H9 (cell line): ENCODE results near the gene RNF13. TPM values are rescaled to one million over a fixed set of nuclear protein-coding genes. Genes with fewer than 3 reads are reported as not detected.
A peak's percentile ranks its signal among the peaks of the same experiment; 100 is the strongest.

Source experiments
- DNase-seq: peaks from one replicate; pipeline ENCODE4 v3.0.0-alpha.2; 2017
- H2AFZ ChIP-seq: one replicate; pipeline ENCODE4 v1.6.1; 2013; ENCODE audit warnings: mild to moderate bottlenecking, low read length, control low read depth, moderate library complexity
- H2AK5ac ChIP-seq: 2 replicates; pipeline ENCODE4 v1.6.1; 2013; ENCODE audit warnings: low read length, control low read depth, mixed read lengths; ENCODE audit not compliant: insufficient read length
- H2BK120ac ChIP-seq: one replicate; pipeline ENCODE4 v1.6.1; 2013; ENCODE audit warnings: low read depth, mild to moderate bottlenecking, low read length, control low read depth, inconsistent platforms; ENCODE audit not compliant: poor library complexity, severe bottlenecking
- H2BK12ac ChIP-seq: 2 replicates; pipeline ENCODE4 v1.6.1; 2013; ENCODE audit warnings: low read length, control low read depth, mixed read lengths, low read depth; ENCODE audit not compliant: insufficient read length
- H2BK15ac ChIP-seq: 2 replicates; pipeline ENCODE4 v1.6.1; 2013; ENCODE audit warnings: low read depth, low read length, control low read depth
- H2BK20ac ChIP-seq: one replicate; pipeline ENCODE4 v1.6.1; 2013; ENCODE audit warnings: low read depth, mild to moderate bottlenecking, low read length, control low read depth, inconsistent platforms; ENCODE audit not compliant: poor library complexity, severe bottlenecking
- H2BK5ac ChIP-seq: 2 replicates; pipeline ENCODE4 v1.6.1; 2013; ENCODE audit warnings: low read length, control low read depth, mixed read lengths; ENCODE audit not compliant: insufficient read length
- H3K14ac ChIP-seq: 2 replicates; pipeline ENCODE4 v1.6.1; 2013; ENCODE audit warnings: low read length, control low read depth; ENCODE audit not compliant: insufficient read depth
- H3K18ac ChIP-seq: 2 replicates; pipeline ENCODE4 v1.6.1; 2013; ENCODE audit warnings: low read depth, mild to moderate bottlenecking, mixed read lengths, low read length, control low read depth; ENCODE audit not compliant: insufficient read length
- H3K23ac ChIP-seq: 2 replicates; pipeline ENCODE4 v1.6.1; 2013; ENCODE audit warnings: low read length, control low read depth, mixed read lengths, low read depth; ENCODE audit not compliant: insufficient read length
- H3K23me2 ChIP-seq: 2 replicates; pipeline ENCODE4 v1.6.1; 2013; ENCODE audit warnings: low read depth, mild to moderate bottlenecking, mixed read lengths, low read length, control low read depth; ENCODE audit not compliant: insufficient read length, poor library complexity, severe bottlenecking
- H3K27ac ChIP-seq: 2 replicates; pipeline ENCODE4 v1.5.1; 2013; ENCODE audit warnings: low read length, control low read depth, mixed read lengths, low read depth; ENCODE audit not compliant: insufficient read length
- H3K27me3 ChIP-seq: 2 replicates; pipeline ENCODE4 v1.6.1; 2013; ENCODE audit warnings: low read length, control low read depth, inconsistent platforms; ENCODE audit not compliant: insufficient read depth
- H3K4ac ChIP-seq: 2 replicates; pipeline ENCODE4 v1.6.1; 2013; ENCODE audit warnings: low read depth, mild to moderate bottlenecking, control low read depth, inconsistent platforms, low read length, moderate library complexity
- H3K4me1 ChIP-seq: 2 replicates; pipeline ENCODE4 v1.6.1; 2013; ENCODE audit warnings: low read length, control low read depth, inconsistent platforms; ENCODE audit not compliant: insufficient read depth
- H3K4me2 ChIP-seq: 2 replicates; pipeline ENCODE4 v1.6.1; 2013; ENCODE audit warnings: low read length, control low read depth, mixed read lengths; ENCODE audit not compliant: insufficient read length, insufficient read depth
- H3K56ac ChIP-seq: 2 replicates; pipeline ENCODE4 v1.6.1; 2013; ENCODE audit warnings: low read depth, mild to moderate bottlenecking, mixed read lengths, low read length, control low read depth; ENCODE audit not compliant: insufficient read length
- H3K79me1 ChIP-seq: 2 replicates; pipeline ENCODE4 v1.6.1; 2013; ENCODE audit warnings: low read depth, mild to moderate bottlenecking, moderate library complexity, low read length, control low read depth, inconsistent platforms; ENCODE audit not compliant: insufficient read depth, poor library complexity, severe bottlenecking
- H3K79me2 ChIP-seq: 2 replicates; pipeline ENCODE4 v1.6.1; 2013; ENCODE audit warnings: low read length, control low read depth, inconsistent platforms; ENCODE audit not compliant: insufficient read depth
- H3K9ac ChIP-seq: 2 replicates; pipeline ENCODE4 v1.6.1; 2013; ENCODE audit warnings: low read length, control low read depth, mixed read lengths; ENCODE audit not compliant: insufficient read length; ENCODE audit errors: extremely low read depth
- H3K9me3 ChIP-seq: one replicate; pipeline ENCODE4 v1.6.1; 2013; ENCODE audit warnings: low read depth, low read length, inconsistent platforms; ENCODE audit not compliant: control insufficient read depth
- H3T11ph ChIP-seq: one replicate; pipeline ENCODE4 v1.6.1; 2013; ENCODE audit warnings: mild to moderate bottlenecking, low read length, control low read depth, inconsistent platforms
- H4K20me1 ChIP-seq: one replicate; pipeline ENCODE4 v1.6.1; 2013; ENCODE audit not compliant: control insufficient read depth, insufficient read length, insufficient read depth
- H4K5ac ChIP-seq: 2 replicates; pipeline ENCODE4 v1.6.1; 2013; ENCODE audit warnings: low read depth, mild to moderate bottlenecking, mixed read lengths, low read length, control low read depth; ENCODE audit not compliant: insufficient read length
- H4K8ac ChIP-seq: replicated peaks from 2 replicates; pipeline ENCODE4 v1.6.1; 2013; ENCODE audit warnings: low read length, control low read depth, mixed read lengths, low read depth; ENCODE audit not compliant: insufficient read length
- H4K91ac ChIP-seq: 2 replicates; pipeline ENCODE4 v1.6.1; 2013; ENCODE audit warnings: low read depth, mild to moderate bottlenecking, moderate library complexity, mixed read lengths, low read length, control low read depth; ENCODE audit not compliant: insufficient read length
- H3K27ac Mint-ChIP-seq, 3 experiments: 2 replicates in 2 of 3; 3 replicates in 1 of 3; pipeline ENCODE4 v1.8.0; 2020 to 2021; ENCODE audit warnings: mixed read lengths in 3 of 3, mild to moderate bottlenecking in 1 of 3, moderate library complexity in 1 of 3
- H3K27me3 Mint-ChIP-seq: 2 replicates; pipeline ENCODE4 v1.8.0; 2021; ENCODE audit warnings: low read depth, mild to moderate bottlenecking, moderate library complexity, mixed read lengths
- H3K36me3 Mint-ChIP-seq, 3 experiments: 2 replicates in 2 of 3; 3 replicates in 1 of 3; pipeline ENCODE4 v1.8.0; 2020 to 2021; ENCODE audit warnings: low read depth in 3 of 3, mixed read lengths in 3 of 3; ENCODE audit not compliant: insufficient read depth in 1 of 3
- H3K4me1 Mint-ChIP-seq, 2 experiments: 2 replicates each; pipeline ENCODE4 v1.8.0; 2020; ENCODE audit warnings: mixed read lengths in 2 of 2
- H3K4me3 Mint-ChIP-seq, 2 experiments: 2 replicates in 1 of 2; 3 replicates in 1 of 2; pipeline ENCODE4 v1.8.0; 2020 to 2021; ENCODE audit warnings: mild to moderate bottlenecking in 2 of 2, mixed read lengths in 2 of 2, moderate library complexity in 1 of 2
- H3K9me3 Mint-ChIP-seq, 2 experiments: 2 replicates in 1 of 2; 3 replicates in 1 of 2; pipeline ENCODE4 v1.8.0; 2020; ENCODE audit warnings: mild to moderate bottlenecking in 2 of 2, mixed read lengths in 2 of 2, moderate library complexity in 1 of 2
- CTCF ChIP-seq: fragments of 200-600 bp; sonication (generic); conservative IDR thresholded peaks from 3 replicates; pipeline ENCODE4 v1.8.0; 2021; ENCODE audit warnings: antibody characterized with exemption, mild to moderate bottlenecking
- WGBS: extraction: QIAGEN DNeasy Blood & Tissue Kit; methylation state at CpG from one replicate; pipeline ENCODE4 v1.1.7; 2013; ENCODE audit warnings: missing lambda C conversion rate, low lambda C conversion rate, mixed read lengths; ENCODE audit not compliant: insufficient read length; ENCODE audit errors: extremely low coverage; 5-methylcytosine and 5-hydroxymethylcytosine counted together
- total RNA-seq: library from RNA; stranded (reverse); gene quantifications from 2 replicates; pipeline ENCODE4 v1.2.1, GENCODE V29; 2021

The RNF13 gene
- total RNA-seq, 1 experiment from 2014 or later, result 23.4 TPM

GRCh38 chr3:149954812-149955211 lies 141.8 kb downstream of the RNF13 start:
- Mint-ChIP-seq H3K27ac (peak overlapping the region in 1 of 3 experiments; percentile 37; a peak in 2 of 7 replicates), H3K4me3 (no peak overlapping the region), H3K4me1 (peaks cover 17 to 25% of the 10 kb centered on the region in 2 experiments), H3K27me3 (no peaks in the 10 kb centered on the region), H3K9me3 (no peaks in the 10 kb centered on the region), H3K36me3 (peaks cover 5 to 22% (median 20%) of the 10 kb centered on the region in 3 experiments; a peak in 5 of 7 replicates)
- H2AFZ ChIP-seq, result no peak overlapping the region
- H2AK5ac ChIP-seq, result no peak overlapping the region
- no CpG with 5 or more reads among the region's 1 CpG for WGBS
- no peak overlapping the region for H3K9ac ChIP-seq
- H3K4me2 ChIP-seq, result no peak overlapping the region
- H3K9me3 ChIP-seq, result no peaks in the 10 kb centered on the region
- H4K5ac ChIP-seq, result no peak overlapping the region
- H2BK15ac ChIP-seq, result no peak overlapping the region
- no peaks in the 10 kb centered on the region for H3K23me2 ChIP-seq
- H2BK5ac ChIP-seq, result no peak overlapping the region
- no peak overlapping the region for H2BK120ac ChIP-seq
- H3K14ac ChIP-seq, result no peak overlapping the region
- H2BK12ac ChIP-seq, result no peak overlapping the region
- H3K27me3 ChIP-seq, result no peaks in the 10 kb centered on the region
- no peaks in the 10 kb centered on the region for H3K4me1 ChIP-seq
- H3K79me1 ChIP-seq, result no peaks in the 10 kb centered on the region
- H2BK20ac ChIP-seq, result no peak overlapping the region
- no peaks in the 10 kb centered on the region for H3K79me2 ChIP-seq
- TF ChIP-seq CTCF, result no peak
- H3T11ph ChIP-seq, result no peak overlapping the region
- DNase-seq, result no peak
- no peak overlapping the region for H4K8ac ChIP-seq
- no peak overlapping the region for H3K18ac ChIP-seq
- no peak overlapping the region for H3K23ac ChIP-seq
- no peaks in the 10 kb centered on the region for H4K20me1 ChIP-seq
- no peak overlapping the region for H3K56ac ChIP-seq
- H3K27ac ChIP-seq, result no peak overlapping the region
- H3K4ac ChIP-seq, result no peak overlapping the region
- H4K91ac ChIP-seq, result no peak overlapping the region
